ENCODE results near the gene SLC2A4RG. TPM values are rescaled to one million over a fixed set of nuclear protein-coding genes. Genes with fewer than 3 reads are reported as not detected.

The SLC2A4RG gene
- total RNA-seq, 1 donor from 2014 or later: 50.2 TPM

GRCh38 chr20:63735859-63736718 is 3.5 kb upstream of the SLC2A4RG start, which contains the start of gene LIME1:
Gene LIME1, plus strand, starts transcription at chr20:63736664. Its CDS starts 886 bp downstream, at chr20:63737550.
- no peak for DNase-seq (ENCODE audit: low read depth)
- no peak within 1 kb of the TSS for H3K4me3 ChIP-seq (ENCODE audit: low read depth, low read length)
- peaks cover 1% of the 10 kb centered on the region for H3K36me3 ChIP-seq (ENCODE audit: control insufficient read depth, insufficient read depth, low read length)
- H3K27me3 ChIP-seq (ENCODE audit: control insufficient read depth, insufficient read depth, low read length): no peaks in the 10 kb centered on the region
- TF ChIP-seq, protein P1, sequence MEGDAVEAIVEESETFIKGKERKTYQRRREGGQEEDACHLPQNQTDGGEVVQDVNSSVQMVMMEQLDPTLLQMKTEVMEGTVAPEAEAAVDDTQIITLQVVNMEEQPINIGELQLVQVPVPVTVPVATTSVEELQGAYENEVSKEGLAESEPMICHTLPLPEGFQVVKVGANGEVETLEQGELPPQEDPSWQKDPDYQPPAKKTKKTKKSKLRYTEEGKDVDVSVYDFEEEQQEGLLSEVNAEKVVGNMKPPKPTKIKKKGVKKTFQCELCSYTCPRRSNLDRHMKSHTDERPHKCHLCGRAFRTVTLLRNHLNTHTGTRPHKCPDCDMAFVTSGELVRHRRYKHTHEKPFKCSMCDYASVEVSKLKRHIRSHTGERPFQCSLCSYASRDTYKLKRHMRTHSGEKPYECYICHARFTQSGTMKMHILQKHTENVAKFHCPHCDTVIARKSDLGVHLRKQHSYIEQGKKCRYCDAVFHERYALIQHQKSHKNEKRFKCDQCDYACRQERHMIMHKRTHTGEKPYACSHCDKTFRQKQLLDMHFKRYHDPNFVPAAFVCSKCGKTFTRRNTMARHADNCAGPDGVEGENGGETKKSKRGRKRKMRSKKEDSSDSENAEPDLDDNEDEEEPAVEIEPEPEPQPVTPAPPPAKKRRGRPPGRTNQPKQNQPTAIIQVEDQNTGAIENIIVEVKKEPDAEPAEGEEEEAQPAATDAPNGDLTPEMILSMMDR (IDR thresholded peaks at IDR 0.05; ENCODE audit: insufficient read depth, low read length, poor library complexity, severe bottlenecking): no peak

GRCh38 chr20:63736893-63737694 is 2.5 kb upstream of the SLC2A4RG start:
- peaks cover 1% of the 10 kb centered on the region for H3K36me3 ChIP-seq (ENCODE audit: control insufficient read depth, insufficient read depth, low read length)
- no peak for DNase-seq (ENCODE audit: low read depth)
- no peaks in the 10 kb centered on the region for H3K27me3 ChIP-seq (ENCODE audit: control insufficient read depth, insufficient read depth, low read length)
- no peak overlapping the region for H3K4me3 ChIP-seq (ENCODE audit: low read depth, low read length)
- TF ChIP-seq, protein P1 (IDR thresholded peaks at IDR 0.05; ENCODE audit: insufficient read depth, low read length, poor library complexity, severe bottlenecking): no peak

GRCh38 chr20:63737695-63737944 is 2.0 kb upstream of the SLC2A4RG start:
- no peak for DNase-seq (ENCODE audit: low read depth)
- Histone ChIP-seq H3K4me3 (ENCODE audit: low read depth, low read length) (no peak overlapping the region), H3K36me3 (ENCODE audit: control insufficient read depth, insufficient read depth, low read length) (peaks cover 1% of the 10 kb centered on the region), H3K27me3 (ENCODE audit: control insufficient read depth, insufficient read depth, low read length) (no peaks in the 10 kb centered on the region)
- TF ChIP-seq, protein P1 (IDR thresholded peaks at IDR 0.05; ENCODE audit: insufficient read depth, low read length, poor library complexity, severe bottlenecking): no peak

- Histone ChIP-seq H3K27me3 (ENCODE audit: control insufficient read depth, insufficient read depth, low read length) (no peaks in the 10 kb centered on the region), H3K4me3 (ENCODE audit: low read depth, low read length) (no peak overlapping the region), H3K36me3 (ENCODE audit: control insufficient read depth, insufficient read depth, low read length) (peaks cover 1% of the 10 kb centered on the region)
- TF ChIP-seq, protein P1 (IDR thresholded peaks at IDR 0.05; ENCODE audit: insufficient read depth, low read length, poor library complexity, severe bottlenecking): no peak
- no peak for DNase-seq (ENCODE audit: low read depth)
Observed at GRCh38 chr20:63737945-63738686, 1.5 kb upstream of the SLC2A4RG start.

DNA sequence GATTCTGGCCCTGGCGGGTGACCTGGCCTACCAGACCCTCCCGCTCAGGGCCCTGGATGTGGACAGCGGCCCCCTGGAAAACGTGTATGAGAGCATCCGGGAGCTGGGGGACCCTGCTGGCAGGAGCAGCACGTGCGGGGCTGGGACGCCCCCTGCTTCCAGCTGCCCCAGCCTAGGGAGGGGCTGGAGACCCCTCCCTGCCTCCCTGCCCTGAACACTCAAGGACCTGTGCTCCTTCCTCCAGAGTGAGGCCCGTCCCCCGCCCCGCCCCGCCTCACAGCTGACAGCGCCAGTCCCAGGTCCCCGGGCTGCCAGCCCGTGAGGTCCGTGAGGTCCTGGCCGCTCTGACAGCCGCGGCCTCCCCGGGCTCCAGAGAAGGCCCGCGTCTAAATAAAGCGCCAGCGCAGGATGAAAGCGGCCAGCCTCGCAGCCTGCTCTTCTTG is 868 bp upstream of the SLC2A4RG start:
- Histone ChIP-seq H3K27me3 (ENCODE audit: control insufficient read depth, insufficient read depth, low read length) (no peaks in the 10 kb centered on the region), H3K36me3 (ENCODE audit: control insufficient read depth, insufficient read depth, low read length) (peaks cover 3% of the 10 kb centered on the region), H3K4me3 (ENCODE audit: low read depth, low read length) (no peak overlapping the region)
- TF ChIP-seq, protein P1 (IDR thresholded peaks at IDR 0.05; ENCODE audit: insufficient read depth, low read length, poor library complexity, severe bottlenecking): no peak
- DNase-seq (ENCODE audit: low read depth): no peak

Data from kidney epithelial cell (primary cell).